ENCODE data around the gene LRRC8E. TPM values are rescaled to one million over a fixed set of nuclear protein-coding genes. Genes with fewer than 3 reads are reported as not detected.

The LRRC8E gene
- total and polyA plus RNA-seq, 2 of the 8 experiments (the other 6 are each of a cell fraction or from before 2014, with no cell fraction given), result 2.7 to 2.9 TPM

- Histone ChIP-seq H2BK20ac (ENCODE audit: low read length) (no peak overlapping the region), H3K4me1 (replicated peaks in 1 of 4; ENCODE audit: control insufficient read depth in 3 of 4, insufficient read depth in 4 of 4, low read length in 3 of 4) (no peaks in the 10 kb centered on the region), H3K4ac (replicated peaks; ENCODE audit: insufficient read length, low read depth, low read length) (no peak overlapping the region), H3K27ac (ENCODE audit: low read depth, low read length) (no peak overlapping the region), H4K5ac (ENCODE audit: insufficient read length, low read depth, low read length) (no peak overlapping the region), H4K91ac (replicated peaks; ENCODE audit: insufficient read length, low read length) (no peak overlapping the region), H3K9me3 (ENCODE audit: insufficient read depth in 2 of 2, low read depth in 1 of 2, low read length in 1 of 2) (peaks cover 0 to 14% of the 10 kb centered on the region in 2 experiments; a peak in 2 of 4 replicates), H3K36me3 (ENCODE audit: control insufficient read depth in 2 of 4, insufficient read depth in 4 of 4, low read length in 3 of 4) (no peaks in the 10 kb centered on the region; a peak in 1 of 8 replicates), H3K27me3 (replicated peaks in 1 of 4; ENCODE audit: control insufficient read depth in 3 of 4, extremely low read depth in 1 of 4, insufficient read depth in 3 of 4, low read length in 3 of 4) (no peaks in the 10 kb centered on the region; a peak in 1 of 7 replicates), H3K23ac (ENCODE audit: insufficient read length) (no peak overlapping the region), H2BK5ac (ENCODE audit: low read depth, low read length) (no peak overlapping the region), H3K56ac (replicated peaks; ENCODE audit: insufficient read length, low read depth, low read length) (no peak overlapping the region), H2BK15ac (ENCODE audit: low read length) (no peak overlapping the region), H3K79me1 (ENCODE audit: low read depth, low read length) (no peaks in the 10 kb centered on the region), H2AK5ac (ENCODE audit: low read depth, low read length) (no peak overlapping the region), H3K18ac (ENCODE audit: extremely low read depth, low read length) (no peak overlapping the region), H4K20me1 (replicated peaks in 1 of 2; ENCODE audit: control insufficient read depth in 1 of 2, insufficient read depth in 2 of 2, low read length in 2 of 2) (peaks cover 0 to 21% of the 10 kb centered on the region in 2 experiments), H3K79me2 (ENCODE audit: control insufficient read depth in 1 of 2, insufficient read depth in 2 of 2, low read length in 2 of 2) (peaks cover 0 to 7% of the 10 kb centered on the region in 2 experiments; a peak in 2 of 4 replicates), H3K9ac (replicated peaks in 1 of 4; ENCODE audit: extremely low read depth in 1 of 4, low read depth in 3 of 4, low read length in 3 of 4) (no peak overlapping the region), H2BK120ac (replicated peaks; ENCODE audit: low read depth, low read length) (no peak overlapping the region), H3K14ac (ENCODE audit: insufficient read length) (no peak overlapping the region), H3K4me2 (ENCODE audit: insufficient read depth in 1 of 2, low read depth in 2 of 2, low read length in 2 of 2) (no peak overlapping the region), H2BK12ac (ENCODE audit: low read depth, low read length) (no peak overlapping the region), H3K4me3 (ENCODE audit: extremely low read depth in 1 of 4, insufficient read depth in 2 of 4, low read depth in 3 of 4, low read length in 4 of 4) (no peak overlapping the region), H4K8ac (ENCODE audit: extremely low read depth, insufficient read depth, low read length) (no peak overlapping the region), H2AFZ (ENCODE audit: low read length) (no peak overlapping the region), H3K23me2 (ENCODE audit: low read depth, low read length) (peaks cover 17% of the 10 kb centered on the region)
- POLR2A ChIA-PET (ENCODE audit: partially characterized antibody), result interaction anchor here (0.6 to 1.2 kb wide), 2 partner anchors 11 to 46 kb away, joined by 3 read pairs; no protein-coding TSS in a partner anchor
- DNase-seq (ENCODE audit: low read depth in 1 of 2, low spot score in 2 of 2) (no peak), FAIRE-seq (no peak)
- 81% methylated on average over 20 of the region's 20 CpGs; no CpG with 5 or more reads in 1 of the 2 experiments for WGBS, 2 experiments (ENCODE audit: extremely low coverage in 1 of 2, insufficient coverage in 1 of 2, insufficient read length in 1 of 2, insufficient replicate concordance in 2 of 2, low coverage in 1 of 2, low lambda C conversion rate in 2 of 2, missing lambda C conversion rate in 1 of 2)
- CTCF ChIA-PET (ENCODE audit: partially characterized antibody), result interaction anchor here (1.3 to 1.5 kb wide), 3 partner anchors 12 to 13 kb away, joined by 3 read pairs; no protein-coding TSS in a partner anchor
- TF ChIP-seq EGR1 (IDR thresholded peaks at IDR 0.05; ENCODE audit: borderline replicate concordance, low read depth, low read length) (no peak), POLR2A (IDR thresholded peaks at IDR 0.05; ENCODE audit: control extremely low read depth in 1 of 2, low read depth in 2 of 2, low read length in 2 of 2) (no peak), HDAC2 (IDR thresholded peaks at IDR 0.05; ENCODE audit: borderline replicate concordance in 1 of 2, low read depth in 2 of 2, low read length in 2 of 2) (no peak), BRCA1 (IDR thresholded peaks at IDR 0.05; ENCODE audit: low read depth, low read length) (no peak), E2F6 (IDR thresholded peaks at IDR 0.05) (no peak), BACH1 (IDR thresholded peaks at IDR 0.05; ENCODE audit: low read length) (no peak), MAFK (IDR thresholded peaks at IDR 0.05; ENCODE audit: low read depth, low read length) (no peak), SAP30 (IDR thresholded peaks at IDR 0.05; ENCODE audit: insufficient read depth, insufficient replicate concordance, low read length) (no peak), NRF1 (IDR thresholded peaks at IDR 0.05; ENCODE audit: low read depth, low read length) (no peak)
- TF ChIP-seq, protein P1, sequence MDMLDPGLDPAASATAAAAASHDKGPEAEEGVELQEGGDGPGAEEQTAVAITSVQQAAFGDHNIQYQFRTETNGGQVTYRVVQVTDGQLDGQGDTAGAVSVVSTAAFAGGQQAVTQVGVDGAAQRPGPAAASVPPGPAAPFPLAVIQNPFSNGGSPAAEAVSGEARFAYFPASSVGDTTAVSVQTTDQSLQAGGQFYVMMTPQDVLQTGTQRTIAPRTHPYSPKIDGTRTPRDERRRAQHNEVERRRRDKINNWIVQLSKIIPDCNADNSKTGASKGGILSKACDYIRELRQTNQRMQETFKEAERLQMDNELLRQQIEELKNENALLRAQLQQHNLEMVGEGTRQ (IDR thresholded peaks at IDR 0.05; ENCODE audit: low read length), result no peak
Observed at GRCh38 chr19:7845390-7846154, 42.7 kb upstream of the LRRC8E start.

Measured in H1 (cell line).